ENCODE results near the gene ANKRD12.

ANKRD12 gene

DNA sequence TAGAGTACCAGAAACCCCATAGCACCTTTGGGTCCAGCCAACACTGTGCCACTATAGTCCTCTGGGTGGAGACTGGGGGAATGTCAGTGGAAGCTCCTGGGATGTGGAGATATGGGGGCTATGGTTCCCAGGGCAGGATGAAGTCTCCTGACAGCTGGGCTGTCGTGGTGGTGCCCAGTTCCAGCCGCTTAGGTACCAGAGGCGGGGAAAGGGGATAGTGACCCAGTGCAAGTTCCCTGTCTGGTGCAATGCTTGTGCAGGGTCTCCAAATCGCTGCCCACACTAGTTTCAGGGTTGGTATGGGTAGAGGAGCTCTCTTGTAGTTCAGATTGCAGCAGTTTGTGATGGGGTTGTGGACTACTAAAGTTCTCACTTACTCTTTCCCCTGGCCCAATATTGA lies 97.9 kb downstream of the ANKRD12 start:
- no peak for DNase-seq

DNA sequence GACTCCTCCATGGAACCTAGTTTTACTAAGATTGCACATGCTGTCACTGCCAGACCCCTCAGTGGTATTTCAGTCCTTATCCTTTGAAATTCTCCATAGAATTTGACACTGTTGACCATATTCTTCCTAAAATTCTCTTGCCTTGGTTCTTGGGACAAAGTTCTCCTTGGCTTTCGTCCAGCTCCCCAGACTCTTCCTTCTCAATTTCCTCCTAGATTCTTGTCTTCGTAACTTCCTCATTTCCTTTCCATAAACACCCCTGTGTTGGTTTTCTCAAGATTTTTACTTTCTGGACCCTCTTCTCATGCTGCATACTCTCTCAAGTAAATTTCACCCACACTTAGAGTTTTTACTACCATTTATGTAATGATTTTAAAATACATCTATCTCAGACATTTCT lies 101.4 kb downstream of the ANKRD12 start:
- no peak for DNase-seq

DNA sequence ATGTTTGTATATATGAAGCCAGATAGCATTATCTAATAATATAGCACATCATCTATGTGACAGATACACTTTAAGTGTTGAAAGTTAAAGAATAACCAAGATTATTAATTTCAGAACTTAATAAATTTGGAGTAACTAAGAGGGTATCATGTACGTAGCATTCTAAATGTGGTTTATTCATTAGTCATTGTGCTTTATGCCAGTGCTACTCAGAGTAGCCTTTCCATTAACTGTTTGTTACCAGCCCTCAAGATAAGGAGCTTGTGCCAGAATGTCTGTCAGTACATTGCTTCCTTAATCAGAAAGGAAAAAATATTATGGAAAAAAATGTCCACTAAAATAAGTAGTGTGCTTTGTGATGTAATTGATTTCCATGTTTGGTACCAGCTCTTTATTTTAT lies 103.1 kb downstream of the ANKRD12 start:
- no peak for DNase-seq

DNA sequence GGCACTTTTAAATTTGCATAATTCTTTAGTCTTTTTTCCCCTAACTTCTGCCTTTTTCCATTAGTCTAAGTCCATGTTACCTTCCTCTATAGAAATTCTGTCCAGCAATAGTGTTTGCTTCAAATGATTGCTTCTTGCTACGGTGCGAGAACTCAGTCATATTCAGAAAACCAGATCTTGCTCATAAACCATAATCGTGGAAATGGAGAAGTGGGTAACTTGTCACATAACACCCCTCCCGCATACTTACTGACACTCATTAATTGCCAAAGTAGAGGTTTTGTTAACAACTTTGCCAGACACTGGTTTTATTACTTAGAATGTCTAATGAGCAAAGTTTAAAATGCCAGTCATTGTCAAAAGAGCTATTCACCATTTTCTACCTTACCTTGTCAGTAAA lies 103.7 kb downstream of the ANKRD12 start:
- DNase-seq: no peak

DNA sequence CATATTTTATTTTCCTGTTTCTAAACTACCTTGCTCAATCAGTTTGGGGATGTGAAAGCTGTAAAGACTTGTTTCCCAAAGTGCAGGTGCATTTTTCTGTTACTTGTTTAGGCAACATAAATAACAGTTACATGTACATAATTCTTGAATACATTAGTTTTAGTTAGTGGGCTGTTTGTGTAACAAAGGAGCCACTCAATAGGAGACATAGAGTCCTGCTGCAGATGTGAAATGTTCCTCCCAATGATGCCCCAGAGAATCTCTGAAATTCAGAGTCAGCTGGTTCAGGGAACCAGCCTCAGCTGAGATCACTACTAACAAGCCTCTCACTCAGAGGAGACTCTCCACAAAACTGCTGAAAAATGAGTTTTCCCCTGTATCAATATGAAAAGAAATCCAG lies 106.4 kb downstream of the ANKRD12 start:
- no peak for DNase-seq

DNA sequence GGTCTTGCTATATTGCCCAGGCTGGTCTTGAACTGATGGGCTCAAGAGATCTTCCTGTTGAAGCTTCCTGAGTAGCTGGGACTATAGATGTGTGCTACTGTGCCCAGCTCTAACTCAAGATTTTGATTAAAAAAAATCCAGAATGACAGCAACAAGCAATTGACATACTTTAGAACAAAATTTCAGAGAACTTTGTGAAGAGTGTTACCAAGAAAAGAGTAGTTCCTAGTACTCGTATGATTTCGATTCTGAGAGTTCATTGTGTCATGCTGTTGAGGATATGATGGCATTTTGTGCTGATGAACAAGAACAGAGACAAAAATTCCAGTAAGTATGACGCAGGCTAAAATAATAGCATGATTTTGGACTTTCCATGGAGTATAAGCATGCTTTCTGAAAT lies 107.8 kb downstream of the ANKRD12 start:
- DNase-seq: no peak

DNA sequence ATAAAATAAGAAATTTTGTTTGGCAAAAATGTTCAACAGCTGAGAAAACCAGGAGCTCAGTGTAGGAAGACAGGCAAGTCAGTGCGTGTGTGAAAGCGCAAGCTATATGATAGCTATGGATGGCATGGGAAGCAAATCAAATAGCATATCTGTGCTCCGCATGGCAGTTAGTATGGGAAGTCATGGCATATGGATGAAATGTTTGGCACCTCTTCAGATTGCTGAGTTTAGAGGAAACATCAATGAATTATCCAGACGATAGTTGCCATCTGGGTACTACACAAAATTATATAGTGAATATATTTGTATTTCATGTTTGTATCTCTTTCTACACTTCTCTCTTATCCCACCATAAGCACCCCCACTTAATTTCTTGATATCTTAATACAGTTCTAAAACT lies 112.1 kb downstream of the ANKRD12 start:
- DNase-seq: no peak

DNA sequence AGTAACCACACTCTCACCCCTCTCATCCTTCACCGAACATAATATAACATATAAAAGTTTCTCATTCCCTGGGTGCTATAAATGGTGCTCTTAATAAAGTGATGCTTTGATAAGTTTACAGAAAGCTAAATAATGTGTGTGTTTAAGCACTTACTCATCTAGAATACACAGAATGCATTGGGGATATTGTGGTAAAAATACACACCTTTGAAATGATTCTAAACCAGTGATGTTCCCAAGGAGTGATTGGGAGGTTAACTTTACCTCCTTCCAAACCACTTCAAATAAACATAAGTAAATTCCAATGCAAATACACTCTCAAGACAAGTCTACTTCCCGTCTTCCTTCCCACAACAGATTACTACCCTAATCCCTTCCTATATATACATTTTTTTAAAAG lies 112.7 kb downstream of the ANKRD12 start:
- no peak for DNase-seq

DNA sequence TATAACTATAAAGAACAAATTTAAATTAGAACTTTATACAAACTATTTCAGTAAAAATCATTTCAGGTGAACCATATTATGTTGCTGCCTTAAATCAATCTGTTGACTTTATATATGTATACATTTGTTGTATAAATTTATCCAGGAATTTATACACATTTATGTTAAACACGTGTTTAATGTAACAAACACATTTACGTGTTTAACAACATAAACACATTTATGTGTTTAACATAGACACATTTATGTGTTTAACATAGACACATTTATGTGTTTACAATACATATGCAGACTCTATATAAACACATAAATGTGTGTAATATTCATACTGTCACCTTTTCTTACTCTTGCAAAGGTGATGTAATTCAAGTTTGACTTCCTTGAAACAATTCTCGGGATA lies 122.6 kb downstream of the ANKRD12 start:
- no peak for DNase-seq

DNA sequence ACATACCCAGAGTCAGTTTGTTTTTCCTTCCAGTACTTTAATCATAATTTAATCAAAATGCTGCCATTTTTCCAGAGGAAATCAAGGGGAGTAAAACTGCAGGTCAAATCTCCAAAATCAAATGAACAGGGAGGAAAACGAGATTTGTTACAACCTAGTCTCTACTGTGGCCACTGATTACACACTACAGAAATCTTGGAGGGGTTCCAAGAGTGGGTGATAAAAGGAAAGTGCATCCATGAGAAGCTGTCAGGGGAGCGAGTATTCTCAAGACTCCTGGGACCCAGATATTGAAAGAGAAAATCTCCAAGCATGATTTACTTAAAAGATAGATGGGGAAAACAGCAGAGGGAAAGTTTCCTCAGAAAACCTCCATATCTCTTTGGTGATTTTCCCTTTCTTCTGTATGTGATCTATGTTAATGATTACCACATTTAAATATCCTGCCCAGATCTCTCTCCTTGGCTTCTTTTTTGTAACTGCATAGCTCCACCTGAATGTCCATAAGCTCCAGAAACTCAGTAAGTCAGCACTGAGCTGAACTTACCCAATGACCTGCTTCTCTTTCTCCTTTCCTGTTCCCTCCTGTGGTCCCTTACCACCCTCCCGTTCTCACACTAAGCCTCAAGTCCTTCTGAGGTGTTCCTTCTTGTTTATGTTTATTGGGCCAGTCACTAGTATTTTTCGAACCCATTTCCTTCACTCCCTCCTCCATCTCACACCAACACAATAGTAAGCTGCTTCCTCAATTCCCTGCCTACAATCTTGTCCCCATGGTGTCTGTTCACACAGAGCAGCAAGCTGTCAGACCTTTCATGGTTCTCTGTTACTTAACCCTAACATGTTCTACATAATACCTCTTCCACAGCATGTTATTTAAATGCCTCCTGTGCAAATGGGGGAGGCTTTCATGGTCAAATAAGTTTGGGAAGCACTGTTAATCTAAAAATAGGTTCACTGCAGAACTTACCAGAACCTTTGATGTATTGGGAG lies 124.1 kb downstream of the ANKRD12 start:
- no peak for DNase-seq

DNA sequence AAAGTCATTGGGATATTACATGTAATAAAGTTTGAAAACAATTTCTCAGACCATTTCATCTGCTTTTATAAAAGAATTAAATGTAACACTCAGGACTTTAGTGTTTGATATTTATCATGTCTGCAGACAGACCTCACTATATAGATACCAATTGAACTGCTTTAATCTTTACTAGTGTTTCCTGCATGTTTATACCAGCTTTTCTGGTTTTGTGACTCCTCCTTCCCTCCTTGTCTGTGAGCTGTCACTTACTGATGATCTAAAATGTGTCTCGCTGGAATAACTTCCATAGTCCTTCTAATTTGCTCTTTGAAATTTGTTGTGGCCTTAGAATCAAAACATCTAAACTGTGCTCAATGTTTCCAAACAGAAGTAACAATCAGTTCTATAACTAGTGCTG lies 126.7 kb downstream of the ANKRD12 start:
- no peak for DNase-seq

DNA sequence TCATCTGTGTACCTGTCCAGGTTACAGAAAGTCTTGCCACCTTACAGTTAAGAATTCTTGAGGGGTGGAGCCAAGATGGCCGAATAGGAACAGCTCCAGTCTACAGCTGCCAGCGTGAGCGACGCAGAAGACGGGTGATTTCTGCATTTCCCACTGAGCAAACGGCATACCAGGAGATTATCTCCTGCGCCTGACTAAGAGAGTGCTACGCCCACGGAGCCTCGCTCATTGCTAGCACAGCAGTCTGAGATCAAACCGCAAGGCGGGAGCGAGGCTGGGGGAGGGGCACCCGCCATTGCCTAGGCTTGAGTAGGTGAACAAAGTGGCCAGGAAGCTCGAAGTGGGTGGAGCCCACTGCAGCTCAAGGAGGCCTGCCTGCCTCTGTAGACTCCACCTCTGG lies 128.2 kb downstream of the ANKRD12 start:
- peak in 1 of 2 donors; percentile 2 for DNase-seq

DNA sequence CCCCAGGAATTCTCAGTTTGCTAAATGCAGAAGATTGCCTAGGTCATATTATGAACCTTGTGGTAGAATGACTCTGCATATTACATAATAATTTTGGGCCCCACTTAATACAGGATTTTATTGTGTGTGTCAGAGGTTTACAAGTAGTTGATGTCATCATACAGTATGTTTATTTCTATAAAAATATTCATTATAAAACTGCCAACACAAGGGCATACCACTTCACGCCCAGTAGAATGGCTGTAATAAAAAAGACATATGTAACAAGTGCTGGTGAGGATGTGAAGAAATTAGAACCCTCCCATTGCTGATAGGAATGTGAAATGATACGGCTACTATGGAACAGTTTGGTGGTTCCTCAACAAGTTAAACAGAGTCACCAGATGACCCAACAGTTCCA lies 136.6 kb downstream of the ANKRD12 start:
- no peak for DNase-seq

DNA sequence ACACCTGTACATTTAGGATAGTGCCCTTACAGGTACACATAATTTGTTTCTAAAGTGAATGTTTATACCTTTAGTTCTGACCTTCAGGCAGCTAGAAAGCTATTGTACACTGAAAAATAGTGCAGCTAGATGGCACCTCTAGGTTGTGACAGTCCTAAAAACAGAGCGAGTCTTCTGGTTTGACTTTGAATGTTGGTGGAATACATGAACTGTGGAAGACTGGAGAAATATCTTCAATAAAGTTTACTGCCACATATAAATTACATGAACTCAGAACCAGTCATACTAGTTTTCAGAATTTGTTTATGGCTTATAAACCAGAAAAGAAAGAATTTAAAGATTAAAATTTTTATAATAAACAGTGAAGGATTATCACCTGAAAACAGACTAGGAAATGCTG lies 139.3 kb downstream of the ANKRD12 start:
- DNase-seq: no peak

DNA sequence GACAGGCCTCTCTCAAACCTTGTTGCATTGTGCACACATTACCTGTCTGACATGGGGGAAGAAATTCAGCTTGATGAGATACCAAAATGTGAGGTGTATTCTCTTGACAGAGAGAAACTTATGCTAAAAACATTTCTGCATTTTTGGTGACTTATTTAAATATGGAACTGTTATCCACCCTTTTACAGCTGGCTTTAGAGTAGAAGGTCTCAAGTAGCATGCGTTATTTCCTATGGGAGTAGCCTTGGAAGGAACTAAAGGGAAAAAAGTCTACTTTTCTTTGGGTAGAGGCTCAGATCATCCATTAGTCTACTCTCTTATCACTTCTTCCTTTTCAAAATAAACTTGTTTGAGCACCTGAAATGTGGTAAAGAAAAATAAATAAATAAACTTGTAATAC lies 141.4 kb downstream of the ANKRD12 start:
- DNase-seq: no peak

DNA sequence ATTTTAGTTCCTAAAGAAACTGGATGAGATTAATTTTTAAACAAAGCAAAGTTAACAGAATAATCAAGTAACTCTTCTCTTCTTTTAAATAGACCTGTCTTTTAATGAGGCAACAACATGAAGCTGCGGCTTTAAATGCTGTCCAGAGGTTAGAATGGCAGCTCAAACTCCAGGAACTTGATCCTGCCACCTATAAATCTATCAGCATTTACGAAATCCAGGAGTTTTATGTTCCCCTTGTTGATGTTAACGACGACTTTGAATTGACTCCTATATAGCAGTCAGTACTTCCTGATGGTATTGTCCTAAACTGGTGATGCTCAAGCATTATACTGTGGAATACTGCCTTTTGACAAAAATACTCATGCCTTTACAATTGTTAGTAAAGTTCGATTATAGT lies 144.3 kb downstream of the ANKRD12 start:
- no peak for DNase-seq

DNA sequence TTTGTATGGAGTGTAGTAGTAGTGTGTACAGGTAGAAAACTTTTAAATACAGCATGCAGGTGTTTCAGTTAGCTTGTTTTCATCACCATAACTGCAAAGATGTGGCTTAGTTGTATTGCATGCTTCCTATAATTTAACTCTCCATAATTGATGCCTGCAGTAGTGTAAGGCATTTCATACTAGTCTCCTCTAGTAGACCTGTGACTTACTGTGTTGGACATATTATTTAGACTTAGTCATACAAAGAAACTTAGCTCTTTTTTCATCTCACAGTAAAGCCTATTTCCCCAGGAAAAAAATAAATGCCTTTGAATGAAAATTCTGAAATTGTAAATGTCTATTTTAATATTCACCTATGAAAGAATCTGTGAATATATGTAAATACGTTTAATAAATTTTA lies 145.2 kb downstream of the ANKRD12 start:
- DNase-seq: no peak

DNA sequence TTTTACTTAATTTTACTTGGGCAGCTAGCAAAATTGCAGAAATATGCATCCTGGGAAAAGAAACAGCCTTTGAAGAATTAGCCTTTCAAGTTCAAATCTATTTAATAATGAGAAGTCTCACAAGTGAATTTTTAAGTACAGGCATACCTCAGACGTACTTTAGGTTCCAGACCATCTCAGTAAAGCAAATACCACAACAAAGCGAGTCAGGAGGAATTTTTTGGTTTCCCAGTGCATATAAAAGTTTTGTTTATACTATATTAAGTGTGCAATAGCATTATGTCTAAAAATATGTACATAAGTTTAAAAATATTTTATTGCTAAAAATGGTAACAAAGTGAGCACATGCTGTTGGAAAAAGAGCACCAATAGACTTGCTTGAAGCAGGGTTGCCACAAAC lies 147.2 kb downstream of the ANKRD12 start:
- DNase-seq: no peak

DNA sequence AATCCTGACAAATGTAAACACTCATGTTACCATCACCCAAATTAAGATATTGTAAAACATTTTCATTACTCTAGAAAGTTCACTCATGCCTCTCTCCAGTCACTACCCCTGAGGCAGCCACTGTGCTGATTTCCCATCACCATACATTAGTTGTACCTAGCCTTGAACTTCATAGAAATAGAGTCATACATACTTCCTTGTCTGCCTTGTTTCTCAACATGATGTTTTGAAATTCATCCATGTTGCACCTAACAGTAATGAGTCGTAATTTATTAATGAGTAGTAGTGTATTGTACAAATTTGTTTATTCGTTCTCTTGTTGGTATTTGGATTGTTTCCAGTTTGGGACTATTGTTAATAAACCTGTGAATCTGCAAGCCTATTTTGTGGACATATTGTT lies 149.0 kb downstream of the ANKRD12 start:
- DNase-seq: no peak

DNA sequence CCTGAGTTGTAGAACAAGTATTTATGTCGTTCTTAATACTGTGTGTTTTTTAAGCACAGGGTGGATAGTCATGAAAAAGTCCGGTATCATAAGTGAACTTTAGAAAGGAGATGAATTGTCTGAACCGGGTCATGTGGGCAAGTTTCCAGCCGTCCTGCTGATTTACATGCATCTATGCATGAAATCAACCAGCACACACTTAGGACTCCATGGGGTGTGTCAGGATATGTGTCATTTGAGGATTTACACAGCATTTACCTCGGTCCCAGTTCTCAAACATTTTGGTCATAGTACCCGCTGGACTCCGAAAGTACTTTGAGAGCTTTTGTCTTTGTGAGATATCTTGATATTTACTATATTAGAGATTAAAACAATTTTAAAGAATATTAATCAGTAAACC lies 150.5 kb downstream of the ANKRD12 start:
- no peak for DNase-seq

DNA sequence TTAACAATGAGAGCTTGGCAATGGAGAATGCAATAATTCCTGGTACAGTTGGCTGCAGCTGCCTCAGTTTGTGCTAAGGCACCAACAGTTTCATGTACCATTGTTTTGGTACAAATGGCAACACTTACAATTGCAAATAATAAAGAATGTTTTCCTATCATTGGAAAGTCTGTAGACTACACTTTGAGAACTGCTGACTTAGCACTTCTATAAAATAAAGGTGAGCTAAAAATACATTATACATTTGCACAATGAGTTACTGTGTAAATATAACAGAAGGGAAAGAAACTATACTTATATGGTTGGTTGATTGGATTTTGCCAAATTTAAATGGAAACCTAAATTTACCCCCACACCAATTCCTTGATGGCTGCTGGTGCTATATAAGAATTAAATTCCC lies 153.1 kb downstream of the ANKRD12 start:
- no peak for DNase-seq

DNA sequence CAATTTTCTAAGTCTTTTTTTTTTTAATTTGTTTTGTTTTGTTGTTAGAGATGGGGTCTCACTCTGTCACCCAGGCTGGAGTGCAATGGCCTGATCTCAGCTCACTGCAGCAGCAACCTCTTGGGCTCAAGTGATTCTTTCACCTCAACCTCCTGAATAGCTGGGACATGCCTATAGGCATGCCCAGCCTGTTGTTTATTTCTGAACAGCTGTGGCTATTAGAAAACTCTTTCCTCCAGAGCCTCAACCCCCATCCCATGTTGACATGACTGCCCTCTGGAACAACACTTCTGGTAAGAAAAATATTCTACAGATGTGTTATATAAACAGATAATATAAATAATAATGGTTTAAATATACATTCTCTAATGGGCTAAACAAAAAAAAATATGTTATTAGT lies 153.6 kb downstream of the ANKRD12 start:
- no peak for DNase-seq

DNA sequence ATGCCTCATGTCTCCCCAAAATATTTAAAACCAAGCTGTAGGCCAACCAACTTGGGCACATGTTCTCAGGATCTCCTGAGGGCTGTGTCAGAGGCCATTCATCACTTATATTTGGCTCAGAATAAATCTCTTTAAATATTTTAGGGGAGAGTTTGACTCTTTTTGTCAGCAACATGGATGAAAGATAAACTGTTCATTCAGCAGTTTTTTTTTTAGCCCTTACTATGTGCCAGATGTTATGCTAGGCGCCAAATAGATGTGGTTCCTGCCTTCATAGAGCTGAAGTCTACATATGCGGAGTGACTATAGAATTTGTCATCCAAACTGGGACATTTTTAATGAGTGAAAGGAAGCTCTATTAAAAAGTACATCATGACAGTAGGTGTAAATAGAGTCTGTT lies 155.5 kb downstream of the ANKRD12 start:
- DNase-seq: no peak

DNA sequence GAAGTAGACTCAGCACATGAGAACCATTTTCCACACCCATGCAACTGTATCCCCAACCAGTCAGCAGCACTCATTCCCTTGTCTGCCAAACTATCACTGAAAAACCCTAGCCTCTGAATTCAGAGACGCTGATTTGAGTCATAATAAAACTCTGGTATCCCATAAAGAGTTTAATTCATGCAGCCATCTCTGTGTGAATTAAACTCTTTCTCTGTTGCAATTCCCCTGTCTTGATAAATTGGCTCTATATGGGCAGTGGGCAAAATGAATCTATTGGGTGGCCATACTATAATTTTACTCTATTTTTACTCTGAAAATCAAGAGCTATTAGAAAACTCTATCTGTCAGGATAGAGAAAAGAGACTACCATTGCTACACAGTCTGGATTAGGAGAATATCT lies 157.4 kb downstream of the ANKRD12 start:
- no peak for DNase-seq
